HCEC 1CT (cell line): Measurements from ENCODE around the gene PXT1.
"Not testable (repeated sequence)": the region's sequence is repeated elsewhere in the genome, so short reads cannot be mapped to it uniquely, and the experiment has no call there.

Source experiments
- DNase-seq: peaks from one replicate; pipeline ENCODE4 v3.0.0-alpha.2; 2017

Gene PXT1

GRCh38 chr6:36442671-36443470 is at the start of gene PXT1, which contains the start of gene KCTD20:
PXT1 (minus strand) TSS chr6:36442854; CDS start chr6:36426082, 16,772 bp downstream.
KCTD20 (plus strand) TSS chr6:36443000; CDS start chr6:36470098, 27,098 bp downstream.
- DNase-seq = peak; percentile 90

- DNase-seq = no peak
Measured at GRCh38 chr6:36492092-36492491, 49.4 kb upstream of the PXT1 start.

- no peak for DNase-seq
Measured at GRCh38 chr6:36491378-36491965, 48.8 kb upstream of the PXT1 start.

DNA sequence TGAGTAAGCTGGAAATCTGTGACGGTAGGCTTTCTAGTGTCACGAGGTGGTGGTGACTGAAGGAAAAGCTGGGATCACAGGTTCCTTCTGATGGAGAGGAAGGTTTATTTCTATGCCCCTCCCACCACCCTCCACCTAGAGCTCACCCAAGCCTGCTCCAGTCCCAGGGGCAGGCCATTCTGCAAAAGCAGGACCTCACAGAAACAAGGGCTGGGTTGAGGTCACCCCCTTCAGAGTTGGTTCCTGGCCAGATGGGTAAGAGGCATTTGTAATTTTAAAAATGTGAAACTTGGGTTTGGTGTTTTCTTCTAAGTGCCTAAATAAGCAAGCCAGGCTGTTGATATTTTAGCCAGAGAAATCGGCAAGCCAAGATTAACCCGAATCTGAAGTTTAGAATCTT is 46.8 kb upstream of the PXT1 start:
- DNase-seq = no peak

DNA sequence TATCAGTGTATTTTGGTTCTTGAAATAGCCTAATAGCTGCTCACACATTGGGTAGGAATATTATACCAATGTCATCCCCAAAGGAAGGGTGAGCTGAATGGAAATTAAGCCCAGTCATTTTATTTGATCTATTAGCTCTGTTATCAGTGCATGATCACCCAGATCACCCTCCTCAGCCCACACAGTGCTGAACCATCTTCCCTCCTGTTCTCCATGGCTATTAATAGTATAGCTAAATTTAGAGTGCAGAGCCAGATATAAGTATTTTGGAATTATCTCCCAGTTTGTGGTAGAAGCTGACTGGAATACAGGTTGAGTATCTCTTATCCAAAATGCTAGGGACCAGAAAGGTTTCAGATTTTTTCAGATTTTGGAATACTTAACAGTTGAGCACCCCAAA is 45.6 kb upstream of the PXT1 start:
- DNase-seq = no peak

GRCh38 chr6:36487698-36488097 is 45.0 kb upstream of the PXT1 start:
- DNase-seq = peak; percentile 19

GRCh38 chr6:36484736-36485135 is 42.1 kb upstream of the PXT1 start:
- DNase-seq = no peak

- not testable (repeated sequence) for DNase-seq
Measured at GRCh38 chr6:36483326-36483725, 40.7 kb upstream of the PXT1 start.

GRCh38 chr6:36479256-36479655 is 36.6 kb upstream of the PXT1 start:
- DNase-seq = no peak

DNA sequence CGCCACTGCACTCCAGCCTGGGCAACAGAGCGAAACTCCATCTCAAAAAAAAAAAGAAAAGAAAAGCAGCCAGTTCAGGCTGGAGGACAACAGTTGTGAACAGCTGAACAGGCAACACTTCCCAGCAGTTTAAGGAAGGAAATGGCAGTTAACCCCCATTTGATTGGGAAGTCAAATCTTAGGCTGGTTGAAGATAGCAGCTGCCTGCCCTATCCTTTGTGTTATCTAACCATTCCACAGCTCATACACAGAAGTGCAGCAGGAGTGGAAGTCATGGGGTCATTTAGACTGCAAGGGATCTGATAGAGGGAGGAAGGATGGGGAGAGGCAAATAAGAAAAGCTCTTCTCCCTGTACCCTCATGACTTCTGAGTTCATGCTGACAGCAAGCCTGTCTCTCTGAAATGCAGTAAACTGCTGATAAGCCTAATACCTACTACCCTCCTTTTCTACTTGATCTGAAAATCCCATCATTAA is 35.4 kb upstream of the PXT1 start:
- no peak for DNase-seq

DNA sequence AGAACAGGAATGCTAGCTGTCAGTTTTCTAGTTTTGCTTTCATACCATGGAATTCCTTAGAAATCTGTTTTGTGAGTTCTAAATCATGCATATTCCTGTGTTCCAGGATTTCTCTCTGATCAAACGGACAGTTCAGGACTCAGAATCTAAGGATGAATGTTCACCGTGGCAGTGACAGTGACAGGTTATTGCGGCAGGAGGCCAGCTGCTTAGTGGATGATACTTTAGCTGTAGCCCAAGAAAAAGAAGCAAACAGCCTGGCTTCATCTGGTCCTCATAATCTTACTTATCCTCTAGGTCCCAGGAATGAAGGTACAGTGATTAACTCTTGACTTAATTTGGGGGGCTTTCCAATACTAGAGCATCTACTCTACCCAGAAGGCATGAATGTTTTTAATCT is 27.3 kb upstream of the PXT1 start:
- DNase-seq = no peak

DNA sequence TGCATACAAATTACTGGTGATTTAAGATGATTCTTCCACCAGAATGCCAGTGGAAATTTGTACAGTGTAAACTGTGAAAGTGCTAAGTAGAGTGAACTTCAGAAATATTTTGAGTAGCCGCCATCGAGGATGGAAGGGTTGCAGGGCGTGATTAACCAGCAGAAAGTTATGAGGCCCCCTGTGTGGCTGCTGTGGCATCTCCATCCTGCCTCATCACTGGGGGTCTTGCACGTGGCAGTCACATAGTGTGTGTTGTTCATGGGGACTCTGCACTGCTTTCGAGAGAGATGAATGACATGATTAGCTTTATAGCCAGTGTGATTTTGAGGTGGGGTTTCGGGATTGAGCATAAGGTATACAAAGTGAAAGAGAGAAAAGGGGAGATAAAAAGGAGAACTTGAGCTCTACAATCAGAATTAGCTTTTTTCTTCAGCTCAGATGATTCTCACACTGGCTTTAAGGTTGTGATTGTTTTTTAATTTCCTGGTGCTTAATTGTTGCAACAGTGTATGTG is 26.6 kb upstream of the PXT1 start:
- no peak for DNase-seq

DNA sequence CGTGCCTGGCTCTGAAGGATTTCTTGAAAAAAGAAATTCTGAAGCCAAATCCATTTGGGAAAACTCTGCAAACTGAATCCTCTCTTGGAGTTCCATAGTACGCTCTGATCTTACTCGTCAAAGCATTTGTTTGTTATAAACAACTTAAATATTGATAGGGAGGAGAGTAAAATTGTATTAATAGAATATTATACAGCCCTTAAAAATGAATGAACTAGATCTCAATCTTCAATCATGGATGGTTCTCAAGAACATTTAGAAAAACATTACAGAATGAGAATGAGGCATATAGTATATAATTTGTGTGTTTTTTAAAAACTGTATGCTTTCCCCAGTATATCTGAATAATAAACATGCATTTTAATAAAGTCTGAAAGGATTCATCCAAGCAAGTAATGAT is 25.0 kb upstream of the PXT1 start:
- DNase-seq = no peak

GRCh38 chr6:36464233-36464632 is 21.6 kb upstream of the PXT1 start:
- DNase-seq = no peak

DNA sequence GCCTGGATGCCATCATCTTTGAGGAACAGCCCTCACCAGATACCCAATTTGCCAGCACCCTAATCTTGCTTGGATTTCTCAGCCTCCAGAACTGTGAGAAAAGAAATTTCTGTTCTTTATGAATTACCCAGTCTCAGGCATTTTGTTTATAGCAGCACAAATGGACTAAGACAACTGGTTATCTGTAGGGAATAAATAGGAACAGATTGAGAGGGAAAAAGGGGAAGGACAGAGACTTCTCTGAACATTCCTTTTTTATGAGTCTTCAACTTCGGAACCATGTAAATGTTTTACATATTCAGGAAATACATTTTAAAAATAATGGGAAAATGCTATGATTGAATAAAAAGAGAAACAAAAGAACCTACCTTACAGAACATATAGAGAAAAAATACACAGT is 21.0 kb upstream of the PXT1 start:
- peak; percentile 29 for DNase-seq

DNA sequence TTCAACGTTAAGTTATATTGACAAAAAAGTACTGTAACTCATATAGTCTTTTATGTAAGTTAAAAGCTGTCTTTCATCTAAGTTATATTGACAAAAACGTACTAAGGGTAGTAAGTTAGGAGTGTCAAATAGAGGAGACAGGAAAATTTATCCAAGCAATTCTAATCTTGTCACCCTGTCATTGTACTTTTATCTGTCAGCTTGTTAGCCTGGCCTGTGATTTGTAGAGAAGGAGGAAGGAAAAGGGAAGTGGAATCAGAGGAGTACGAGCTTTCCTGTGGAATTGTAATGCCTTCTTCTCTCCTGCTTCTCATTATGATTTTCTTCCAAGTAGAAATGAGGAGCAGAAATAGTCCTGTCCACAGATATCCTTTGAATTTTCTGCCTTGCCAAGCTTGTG is 19.0 kb upstream of the PXT1 start:
- no peak for DNase-seq

DNA sequence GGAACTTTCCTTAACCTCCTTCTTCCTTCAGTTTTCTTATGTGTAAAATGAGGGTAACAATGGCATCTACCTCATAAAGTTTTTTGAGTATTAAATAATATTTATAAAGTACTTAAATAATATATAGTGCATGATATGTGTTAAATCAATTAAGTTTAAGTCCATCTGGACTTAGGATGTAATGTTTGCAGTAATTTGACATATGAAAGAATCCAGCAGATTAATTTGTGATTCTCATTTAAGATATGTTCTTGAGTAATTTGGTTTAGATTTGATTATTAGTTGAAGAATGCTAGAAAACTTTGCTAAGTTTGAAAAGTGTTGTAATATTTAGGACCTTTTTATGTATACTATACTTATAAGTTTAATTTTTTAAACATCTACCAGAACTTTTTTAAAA is 18.3 kb upstream of the PXT1 start:
- no peak for DNase-seq

- DNase-seq = no peak
Measured at GRCh38 chr6:36459501-36459900, 16.8 kb upstream of the PXT1 start.

DNA sequence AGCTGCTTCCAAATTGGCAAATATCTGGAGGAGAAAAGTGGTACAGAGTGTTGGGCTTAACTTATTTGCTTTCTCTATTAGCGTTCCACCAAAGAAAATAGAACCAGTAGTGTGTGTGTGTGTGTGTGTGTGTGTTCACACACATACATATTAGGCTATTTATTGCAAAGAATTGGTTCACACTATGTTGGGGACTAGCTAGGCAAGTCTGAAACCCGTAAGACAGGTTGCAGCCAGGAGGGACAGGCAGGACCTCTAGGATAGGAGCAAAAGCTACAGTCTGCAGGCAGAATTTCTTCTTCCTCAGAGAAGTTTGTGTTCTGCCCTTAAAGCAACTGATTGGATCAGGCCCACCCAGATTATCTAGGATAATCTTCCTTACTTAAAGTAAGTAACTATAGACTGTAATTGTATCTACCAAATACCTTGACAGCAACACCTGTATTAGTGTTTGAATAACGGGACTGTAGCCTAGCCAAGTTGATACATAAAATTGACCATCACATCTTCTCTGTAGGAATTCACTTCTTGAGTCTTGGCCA is 12.9 kb upstream of the PXT1 start:
- DNase-seq = no peak

GRCh38 chr6:36452897-36453296 is 10.2 kb upstream of the PXT1 start:
- not testable (repeated sequence) for DNase-seq

GRCh38 chr6:36449173-36449572 is 6.5 kb upstream of the PXT1 start:
- DNase-seq = not testable (repeated sequence)

DNA sequence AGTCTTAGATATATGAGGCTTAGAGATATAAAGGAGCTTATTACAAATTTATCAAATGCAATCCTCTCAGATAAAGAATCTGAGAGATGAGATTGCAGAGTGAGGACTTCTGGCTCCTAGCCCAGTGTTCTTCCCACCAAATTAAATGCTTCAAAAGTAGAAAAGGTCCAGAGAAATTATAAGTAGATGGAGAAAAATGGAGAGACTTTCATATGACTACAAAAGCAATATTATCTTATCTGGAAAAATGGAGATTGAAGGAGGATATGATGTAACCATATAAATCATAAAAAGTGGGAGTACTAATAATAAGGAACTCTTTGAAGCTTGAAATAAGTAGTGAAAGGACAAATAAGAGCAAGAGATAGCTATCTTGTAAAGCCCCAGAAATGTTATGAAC is 3.0 kb upstream of the PXT1 start:
- no peak for DNase-seq

DNA sequence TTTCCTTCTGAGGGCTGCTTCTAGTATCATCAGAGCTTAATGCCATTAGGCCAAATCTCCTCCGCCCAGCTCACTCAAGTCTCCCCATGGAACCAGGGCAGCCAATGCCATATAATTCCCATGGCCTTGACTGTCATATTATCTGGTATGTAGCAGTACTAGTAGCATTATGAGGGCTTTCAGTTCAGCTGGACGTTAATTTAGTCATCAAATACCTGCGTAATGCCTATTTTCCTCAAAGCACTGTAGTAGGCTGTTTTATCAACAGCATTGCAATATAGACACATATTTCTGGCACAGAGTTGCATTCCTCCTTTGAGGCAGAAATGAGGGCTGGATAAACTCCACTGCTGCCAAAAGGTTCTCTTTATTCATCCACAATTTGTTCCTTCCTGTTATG is 1.8 kb upstream of the PXT1 start:
- peak; percentile 47 for DNase-seq
